Nephron (organoid): ENCODE results near the gene FOXF2.

ENCODE experiments used
- H3K27ac Mint-ChIP-seq, 3 experiments: 2 replicates each; pipeline ENCODE4 v1.8.0; 2020; ENCODE audit warnings: mixed read lengths in 3 of 3, mild to moderate bottlenecking in 2 of 3, moderate library complexity in 1 of 3
- H3K27me3 Mint-ChIP-seq: 2 replicates; pipeline ENCODE4 v1.8.0; 2021; ENCODE audit warnings: low read depth, mild to moderate bottlenecking, moderate library complexity, mixed read lengths
- H3K36me3 Mint-ChIP-seq: 2 replicates; pipeline ENCODE4 v1.8.0; 2020; ENCODE audit warnings: low read depth, mixed read lengths
- H3K4me1 Mint-ChIP-seq: 2 replicates; pipeline ENCODE4 v1.8.0; 2020; ENCODE audit warnings: mixed read lengths
- H3K4me3 Mint-ChIP-seq, 3 experiments: 2 replicates each; pipeline ENCODE4 v1.8.0; 2020; ENCODE audit warnings: mild to moderate bottlenecking in 3 of 3, mixed read lengths in 3 of 3, moderate library complexity in 2 of 3
- H3K9me3 Mint-ChIP-seq: 2 replicates; pipeline ENCODE4 v1.8.0; 2020; ENCODE audit warnings: mixed read lengths
- TF ChIP-seq, protein P1 (sequence below), 3 experiments: fragments of 200-600 bp; sonication (generic); IDR thresholded peaks; one replicate each; pipeline ENCODE4 v1.5.0; 2021; ENCODE audit warnings: antibody characterized with exemption in 3 of 3; ENCODE audit not compliant: unreplicated experiment in 3 of 3

Gene FOXF2

DNA sequence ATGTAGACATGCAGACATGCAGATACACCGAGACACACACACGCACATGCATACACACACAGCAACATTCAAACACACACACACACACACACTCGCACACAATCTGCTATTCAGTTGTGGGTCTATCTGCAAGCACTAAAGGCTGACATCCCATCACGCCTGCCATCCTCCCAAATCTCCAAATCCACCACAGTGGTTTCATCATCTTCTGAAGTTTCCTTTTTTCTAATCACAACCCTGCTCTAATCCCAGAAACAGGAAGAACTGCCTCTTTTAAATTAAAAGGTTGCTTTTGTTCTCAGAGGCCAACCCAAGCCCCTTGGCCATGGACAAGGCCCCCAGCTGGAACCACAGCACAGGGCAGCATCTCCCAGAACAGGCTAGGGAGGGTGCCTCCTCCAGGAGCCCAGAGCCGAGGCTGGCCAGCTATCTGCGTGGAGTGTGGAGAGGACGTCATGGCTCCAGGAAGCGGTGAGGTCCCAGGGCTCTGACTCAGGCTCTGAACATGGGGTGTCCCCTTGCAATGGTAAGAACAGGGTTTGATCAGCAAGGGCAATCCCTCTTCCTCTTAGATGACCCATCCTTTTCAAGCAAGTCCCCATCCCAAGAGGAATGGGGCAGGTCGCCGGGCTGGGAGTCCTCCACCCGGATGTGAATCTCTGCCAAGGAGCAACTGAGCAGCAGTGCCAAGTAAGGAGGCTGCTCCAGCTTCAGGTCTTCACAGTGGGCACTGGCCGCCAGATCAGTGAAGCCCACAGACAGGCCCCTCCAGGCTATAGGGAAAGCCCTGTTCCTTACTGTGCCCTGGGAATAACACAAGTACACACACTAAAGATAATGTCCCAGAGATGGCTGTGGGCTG, 14.7 kb downstream of the FOXF2 start:
- H3K4me1 Mint-ChIP-seq: no peaks in the 10 kb centered on the region
- H3K4me3 Mint-ChIP-seq: no peak overlapping the region
- no peaks in the 10 kb centered on the region for H3K9me3 Mint-ChIP-seq
- TF ChIP-seq, protein P1, sequence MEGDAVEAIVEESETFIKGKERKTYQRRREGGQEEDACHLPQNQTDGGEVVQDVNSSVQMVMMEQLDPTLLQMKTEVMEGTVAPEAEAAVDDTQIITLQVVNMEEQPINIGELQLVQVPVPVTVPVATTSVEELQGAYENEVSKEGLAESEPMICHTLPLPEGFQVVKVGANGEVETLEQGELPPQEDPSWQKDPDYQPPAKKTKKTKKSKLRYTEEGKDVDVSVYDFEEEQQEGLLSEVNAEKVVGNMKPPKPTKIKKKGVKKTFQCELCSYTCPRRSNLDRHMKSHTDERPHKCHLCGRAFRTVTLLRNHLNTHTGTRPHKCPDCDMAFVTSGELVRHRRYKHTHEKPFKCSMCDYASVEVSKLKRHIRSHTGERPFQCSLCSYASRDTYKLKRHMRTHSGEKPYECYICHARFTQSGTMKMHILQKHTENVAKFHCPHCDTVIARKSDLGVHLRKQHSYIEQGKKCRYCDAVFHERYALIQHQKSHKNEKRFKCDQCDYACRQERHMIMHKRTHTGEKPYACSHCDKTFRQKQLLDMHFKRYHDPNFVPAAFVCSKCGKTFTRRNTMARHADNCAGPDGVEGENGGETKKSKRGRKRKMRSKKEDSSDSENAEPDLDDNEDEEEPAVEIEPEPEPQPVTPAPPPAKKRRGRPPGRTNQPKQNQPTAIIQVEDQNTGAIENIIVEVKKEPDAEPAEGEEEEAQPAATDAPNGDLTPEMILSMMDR (IDR thresholded peaks at IDR 0.05; ENCODE audit: unreplicated experiment in 3 of 3): no peak
- no peak overlapping the region for H3K27ac Mint-ChIP-seq
- H3K36me3 Mint-ChIP-seq: no peaks in the 10 kb centered on the region
- peaks cover 31% of the 10 kb centered on the region for H3K27me3 Mint-ChIP-seq

DNA sequence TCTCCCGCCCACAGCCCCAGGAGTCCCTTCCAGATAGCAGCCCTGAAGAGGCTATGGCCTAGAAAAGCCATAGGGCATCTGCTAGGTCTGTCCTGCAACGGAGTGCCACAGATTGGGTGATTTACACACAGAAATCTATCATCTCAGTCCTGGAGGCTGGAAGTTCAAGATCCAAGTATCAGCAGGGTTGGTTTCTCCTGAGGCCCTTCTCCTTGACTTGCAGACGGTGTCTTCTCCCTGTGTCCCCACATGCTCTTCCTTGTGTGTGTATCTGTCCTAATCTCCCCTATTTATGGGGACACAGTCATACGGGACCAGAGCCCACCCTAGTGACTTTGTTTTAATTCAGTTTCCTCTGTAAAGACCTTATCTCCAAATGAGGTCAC, 15.3 kb downstream of the FOXF2 start:
- H3K36me3 Mint-ChIP-seq: no peaks in the 10 kb centered on the region
- no peak overlapping the region for H3K4me3 Mint-ChIP-seq
- H3K9me3 Mint-ChIP-seq: no peaks in the 10 kb centered on the region
- peaks cover 27% of the 10 kb centered on the region for H3K27me3 Mint-ChIP-seq
- TF ChIP-seq, protein P1 (IDR thresholded peaks at IDR 0.05; ENCODE audit: unreplicated experiment in 3 of 3): no peak
- peaks cover 4% of the 10 kb centered on the region for H3K4me1 Mint-ChIP-seq
- no peak overlapping the region for H3K27ac Mint-ChIP-seq

DNA sequence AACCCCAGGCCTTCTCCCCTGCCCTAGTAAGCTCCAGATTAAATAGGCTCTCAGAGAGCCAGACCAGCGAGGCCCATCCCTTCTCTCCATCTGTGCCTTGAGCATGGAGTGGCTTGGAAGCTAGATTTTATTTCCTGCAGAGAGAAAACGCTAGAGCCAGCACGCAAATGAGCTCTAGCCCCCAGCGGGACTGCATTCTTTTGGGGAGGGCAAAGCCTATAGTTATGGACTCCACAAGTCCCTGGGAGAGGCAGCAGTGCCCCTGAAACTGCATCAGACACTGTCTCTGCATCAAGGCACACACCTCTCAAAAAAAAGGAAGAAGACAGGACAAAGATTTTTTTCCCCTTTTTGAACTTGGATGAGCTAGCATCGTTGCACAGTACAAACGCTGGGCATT, 15.8 kb downstream of the FOXF2 start:
- Mint-ChIP-seq H3K9me3 (no peaks in the 10 kb centered on the region), H3K4me1 (peaks cover 5% of the 10 kb centered on the region), H3K36me3 (no peaks in the 10 kb centered on the region), H3K4me3 (no peak overlapping the region), H3K27ac (no peak overlapping the region), H3K27me3 (peaks cover 27% of the 10 kb centered on the region)
- TF ChIP-seq, protein P1 (IDR thresholded peaks at IDR 0.05; ENCODE audit: unreplicated experiment in 3 of 3): no peak

DNA sequence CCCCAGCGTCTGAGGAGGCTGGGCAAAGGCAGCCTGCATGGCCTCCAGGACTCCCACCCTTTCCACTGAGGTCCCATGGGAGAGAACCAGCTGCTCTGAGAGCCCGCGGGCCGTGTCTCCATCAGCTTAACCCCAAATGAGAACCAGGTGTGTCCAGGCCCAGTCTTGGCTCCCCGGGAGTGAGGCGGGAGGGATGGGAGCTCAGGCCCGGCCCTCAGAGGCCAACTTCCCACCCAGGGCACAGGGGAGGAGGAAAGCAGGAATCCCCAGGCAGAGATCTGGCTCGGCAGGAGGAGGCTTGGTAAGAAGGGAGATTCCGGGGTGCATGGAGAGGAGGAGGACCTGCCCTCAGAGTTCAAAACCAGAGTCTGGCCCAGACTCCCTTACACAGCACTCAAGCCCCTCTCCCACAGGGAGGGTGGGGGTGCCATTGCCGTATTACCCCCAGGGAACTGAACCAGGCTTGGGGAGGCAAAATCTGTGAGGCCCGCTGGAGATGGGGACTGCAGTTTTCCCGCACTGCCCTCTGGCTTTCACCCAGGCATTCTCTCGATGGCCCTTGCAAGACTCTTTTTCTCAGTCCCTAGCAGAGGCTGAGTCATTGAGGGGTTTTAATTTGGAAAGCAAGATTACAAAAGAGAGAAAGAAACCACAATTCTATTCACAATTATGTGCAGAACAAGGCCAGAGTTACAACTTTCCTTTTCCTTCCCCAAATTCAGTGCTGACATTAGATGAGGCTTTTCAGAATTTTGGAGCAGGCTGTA, 17.1 kb downstream of the FOXF2 start:
- Mint-ChIP-seq H3K27me3 (peaks cover 27% of the 10 kb centered on the region), H3K4me3 (no peak overlapping the region), H3K9me3 (no peaks in the 10 kb centered on the region), H3K36me3 (no peaks in the 10 kb centered on the region), H3K27ac (no peak overlapping the region), H3K4me1 (peaks cover 5% of the 10 kb centered on the region)
- TF ChIP-seq, protein P1 (IDR thresholded peaks at IDR 0.05; ENCODE audit: unreplicated experiment in 3 of 3): no peak

DNA sequence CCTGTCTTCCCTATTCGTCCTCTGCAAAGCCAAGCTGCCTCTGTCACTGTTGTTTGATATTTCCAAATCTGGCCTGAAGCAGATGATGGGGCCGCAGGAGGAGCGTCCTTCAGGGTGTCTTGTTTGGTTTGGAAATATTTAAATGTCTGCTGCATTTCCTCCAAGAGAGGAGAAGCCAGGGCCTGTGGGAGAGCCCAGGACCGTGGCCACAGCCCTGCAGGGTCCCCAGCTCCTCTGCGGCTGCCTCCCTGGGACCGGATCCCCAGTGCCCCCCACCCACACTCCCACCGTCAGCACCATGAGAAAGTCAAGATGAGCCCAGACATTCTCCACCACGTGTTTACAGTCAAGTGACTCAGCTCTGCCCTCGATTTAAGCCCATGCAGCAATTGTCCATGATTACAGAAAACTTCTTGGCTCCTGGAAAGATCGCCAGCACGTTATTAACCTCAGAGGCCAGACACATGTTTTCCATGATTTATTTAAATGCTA, 18.2 kb downstream of the FOXF2 start:
- no peak overlapping the region for H3K27ac Mint-ChIP-seq
- H3K4me3 Mint-ChIP-seq: no peak overlapping the region
- H3K9me3 Mint-ChIP-seq: no peaks in the 10 kb centered on the region
- TF ChIP-seq, protein P1 (IDR thresholded peaks at IDR 0.05; ENCODE audit: unreplicated experiment in 3 of 3): no peak
- no peaks in the 10 kb centered on the region for H3K36me3 Mint-ChIP-seq
- peaks cover 25% of the 10 kb centered on the region for H3K27me3 Mint-ChIP-seq
- H3K4me1 Mint-ChIP-seq: peaks cover 5% of the 10 kb centered on the region
